ENCODE measurements around the gene HAUS8.

GRCh38 chr19:17022738-17023137 is 52.5 kb downstream of the HAUS8 start:
- no peak for TF ChIP-seq YBX1 (IDR thresholded peaks at IDR 0.05)
- TF ChIP-seq CREB1 (IDR thresholded peaks at IDR 0.05; ENCODE audit: low read depth): no peak
- no peak for TF ChIP-seq CEBPB (IDR thresholded peaks at IDR 0.05; ENCODE audit: borderline replicate concordance in 1 of 2, low read depth in 2 of 2, low read length in 2 of 2)
- no peak for TF ChIP-seq CTCF (IDR thresholded peaks at IDR 0.05 in 2 of 3, conservative IDR thresholded peaks at IDR 0.05 in 1 of 3; ENCODE audit: control insufficient read depth in 2 of 3, extremely low read depth in 1 of 3, insufficient read depth in 1 of 3, low read depth in 3 of 3, low read length in 3 of 3)
- no peak for TF ChIP-seq TARDBP (IDR thresholded peaks at IDR 0.05; ENCODE audit: borderline replicate concordance)
- no peak for TF ChIP-seq ESRRA (IDR thresholded peaks at IDR 0.05; ENCODE audit: low read length)
- no peak for TF ChIP-seq MEF2A (IDR thresholded peaks at IDR 0.05; ENCODE audit: insufficient read depth, low read depth, low read length)
- TF ChIP-seq CREM (IDR thresholded peaks at IDR 0.05; ENCODE audit: low read depth): no peak
